Esophagus muscularis mucosa (tissue), 3 donors: ENCODE measurements around the gene SP9.

Source experiments
- CTCF ChIP-seq, 3 experiments: fragments of 200-600 bp in 2 of 3; fragments of 450-650 bp in 1 of 3; sonication (generic) in 2 of 3; IDR thresholded peaks; one replicate each; pipeline ENCODE4 v1.5.1; 2017 to 2019; ENCODE audit warnings: antibody characterized with exemption in 3 of 3, mild to moderate bottlenecking in 2 of 3, moderate library complexity in 1 of 3
- EP300 ChIP-seq: sonication (generic); formaldehyde crosslinking; IDR thresholded peaks from one replicate; pipeline ENCODE4 v1.6.1; 2017; ENCODE audit warnings: antibody characterized with exemption

- TF ChIP-seq EP300 (no peak), CTCF (IDR thresholded peaks at IDR 0.05) (peak in 1 of 3 experiments; percentile 5)
Observed at GRCh38 chr2:174336501-174337336, 2.0 kb downstream of the SP9 start.
